GM19023 (cell line): Measurements from ENCODE around the gene LMX1B.
"Not testable (repeated sequence)": the region's sequence is repeated elsewhere in the genome, so short reads cannot be mapped to it uniquely, and the experiment has no call there.

ENCODE experiments used
- ATAC-seq: cut with Tn5 transposase; IDR thresholded peaks from one replicate; pipeline ENCODE4 v1.9.1; 2021; ENCODE audit warnings: mild to moderate bottlenecking, moderate library complexity; ENCODE audit not compliant: unreplicated experiment

LMX1B gene

DNA sequence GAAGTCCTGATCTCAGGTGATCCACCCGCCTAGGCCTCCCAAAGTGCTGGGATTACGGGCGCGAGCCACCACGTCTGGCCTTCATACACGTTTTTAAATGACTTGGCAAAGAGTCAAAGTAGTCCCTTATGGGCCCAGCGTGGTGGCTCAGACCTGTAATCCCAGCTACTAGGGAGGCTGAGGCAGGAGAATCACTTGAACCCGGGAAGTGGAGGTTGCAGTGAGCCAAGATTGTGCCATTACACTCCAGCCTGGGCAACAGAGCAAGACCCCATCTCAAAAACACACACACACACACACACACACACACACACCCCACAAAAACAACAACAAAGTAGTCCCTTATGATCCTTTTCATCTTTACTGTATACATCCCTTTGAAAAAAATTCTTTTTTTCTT lies 116.9 kb downstream of the LMX1B start:
- ATAC-seq = not testable (repeated sequence)

DNA sequence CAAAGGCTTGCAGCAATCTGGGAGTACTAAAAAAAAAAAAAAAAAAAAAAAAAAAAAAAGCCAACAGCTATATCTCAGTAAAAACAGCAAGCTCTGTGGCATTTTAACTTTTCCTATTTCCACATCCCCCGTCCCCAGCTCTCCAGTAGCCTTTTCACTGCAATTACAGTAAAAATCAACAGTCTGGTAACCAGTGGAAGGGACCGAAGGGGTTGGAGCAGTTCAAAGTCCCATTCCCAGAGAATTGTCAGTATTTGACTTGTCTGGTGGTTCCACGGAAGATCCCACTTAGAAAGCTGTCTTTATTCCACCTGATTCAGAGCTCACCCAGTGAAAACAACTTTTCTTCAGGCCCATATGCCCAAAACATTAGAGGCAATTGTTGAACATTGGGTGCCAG lies 119.3 kb downstream of the LMX1B start:
- no peak for ATAC-seq

DNA sequence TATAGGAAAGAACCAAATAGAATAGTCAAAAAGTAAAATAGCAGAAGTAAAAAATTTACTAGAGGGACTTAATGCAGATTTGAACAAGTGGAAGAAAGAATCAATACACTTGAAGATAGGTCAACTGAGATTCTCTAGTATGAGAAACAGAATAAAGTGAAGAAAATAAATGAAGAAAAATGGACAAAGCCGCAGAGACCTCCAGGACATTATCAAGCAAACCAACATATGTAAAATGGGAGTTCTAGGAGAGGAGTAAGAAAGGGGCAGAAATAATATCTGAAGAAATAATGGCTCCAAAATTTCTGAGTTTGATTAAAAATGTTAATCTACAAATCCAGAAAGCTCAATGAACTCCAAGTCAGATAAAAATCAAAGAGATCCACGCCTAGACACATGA lies 121.1 kb downstream of the LMX1B start:
- no peak for ATAC-seq

DNA sequence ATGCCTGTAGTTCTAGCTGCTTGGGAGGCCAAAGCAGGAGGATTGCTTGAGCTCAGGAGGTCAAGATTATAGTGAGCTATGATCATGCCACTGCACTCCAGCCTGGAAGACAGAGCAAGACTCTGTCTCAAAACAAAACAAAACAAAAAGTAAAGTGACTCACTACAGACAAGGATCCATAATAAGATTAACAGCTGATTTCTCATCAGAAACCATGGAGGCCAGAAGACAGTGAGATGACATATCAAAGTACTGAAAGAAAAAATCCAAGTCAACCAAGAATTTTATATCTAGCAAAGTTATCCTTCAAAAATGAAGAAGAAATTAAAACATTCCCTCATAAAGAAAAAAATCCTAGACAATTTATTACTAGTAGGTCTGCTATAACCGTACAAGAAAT lies 121.8 kb downstream of the LMX1B start:
- no peak for ATAC-seq

DNA sequence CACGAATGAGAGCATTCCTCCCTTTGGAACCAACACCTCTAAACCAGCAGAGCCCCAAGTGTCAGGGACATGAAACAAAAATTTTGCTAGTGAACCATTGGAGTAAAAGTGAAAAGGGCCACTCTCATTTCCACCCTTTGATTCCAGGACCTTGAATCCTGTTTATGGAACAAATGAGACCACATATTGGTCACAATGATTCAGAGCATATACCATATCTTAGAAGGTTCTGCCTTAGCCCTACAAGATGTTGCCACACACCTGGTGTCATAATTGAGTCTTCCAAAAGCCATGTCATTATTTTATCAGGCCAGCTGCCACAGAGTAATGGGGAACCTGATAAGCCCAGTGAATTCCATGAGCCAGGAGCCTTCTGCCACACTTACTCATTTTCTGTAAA lies 124.8 kb downstream of the LMX1B start:
- ATAC-seq = no peak

DNA sequence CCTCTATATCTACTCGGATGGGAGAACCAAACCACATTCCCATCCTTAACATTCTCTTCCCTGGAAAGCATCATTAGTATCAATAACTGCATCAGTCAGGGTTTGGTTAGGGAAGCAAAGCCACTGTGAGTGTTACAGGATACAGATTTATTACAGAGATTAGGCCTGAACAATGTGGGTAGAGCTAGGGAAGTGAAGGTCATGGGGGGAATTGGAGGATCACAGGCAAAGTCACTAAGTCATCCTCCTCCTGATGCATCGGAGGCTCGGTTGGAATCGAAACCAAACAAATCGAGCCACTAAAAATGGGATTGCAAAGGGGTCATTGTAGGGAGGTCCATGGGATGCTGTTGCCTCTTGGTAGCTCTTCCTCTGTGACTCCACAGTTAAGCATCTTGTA lies 129.3 kb downstream of the LMX1B start:
- ATAC-seq = no peak

DNA sequence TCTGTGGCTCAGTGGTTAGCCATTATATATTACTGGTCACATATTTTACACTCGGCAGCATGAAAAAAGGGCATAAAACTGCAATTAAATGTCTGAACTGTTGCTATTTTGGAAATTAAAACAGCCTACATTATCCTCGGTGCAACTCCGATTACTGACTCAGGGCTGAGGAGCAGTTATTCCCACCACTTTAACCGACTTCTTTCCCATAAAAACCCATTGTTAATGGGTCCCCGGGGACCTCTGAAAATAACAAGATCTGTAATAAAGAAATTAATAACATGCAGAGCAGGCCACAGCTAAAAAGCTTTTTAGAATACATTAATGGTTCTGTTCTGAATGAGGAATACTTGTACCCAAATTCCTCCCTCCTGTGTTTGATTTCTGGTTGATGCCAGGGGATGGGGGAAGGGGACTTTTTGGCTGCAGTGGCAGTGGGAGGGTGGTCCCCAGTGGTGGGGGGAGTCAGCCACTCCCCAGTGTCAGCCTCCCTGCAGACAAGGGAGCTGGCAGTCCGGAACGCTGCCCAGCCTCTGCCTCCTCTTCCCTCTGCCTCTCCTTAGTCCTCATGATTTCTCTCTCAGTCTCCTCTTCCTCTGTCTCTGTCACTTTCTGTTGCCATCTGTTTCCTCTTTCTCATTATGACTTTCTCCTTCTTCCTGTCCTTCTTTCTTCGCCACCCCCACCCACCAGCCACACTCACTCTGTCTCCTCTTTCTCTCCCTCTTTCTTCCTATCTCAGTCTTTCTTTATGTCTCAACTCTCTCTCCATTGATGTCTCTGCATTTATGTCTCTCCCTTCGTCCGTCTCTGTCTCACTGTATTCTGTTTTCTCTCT lies 132.1 kb downstream of the LMX1B start:
- ATAC-seq = no peak
